PC-3 (cell line): ENCODE measurements around the gene EARS2. TPM values are rescaled to one million over a fixed set of nuclear protein-coding genes. Genes with fewer than 3 reads are reported as not detected.

ENCODE experiments used
- ATAC-seq: fragments of 200-7000 bp; cut with Tn5 transposase; 2 replicates; pipeline ENCODE4 v1.9.1; 2020; ENCODE audit warnings: mild to moderate bottlenecking, moderate library complexity
- BruUV-seq: library from RNA; stranded (reverse); fragments of 400-500 nt; replicated peaks from 2 replicates; lab custom pipeline; 2021; lab: Mats Ljungman, UMichigan
- CTCF ChIA-PET: fragments of 300-600 bp; sonication (Branson Sonifier 250); formaldehyde crosslinking; loops from one replicate; lab custom pipeline; 2022; ENCODE audit warnings: antibody characterized with exemption; lab: Charles Lee
- POLR2A ChIA-PET: fragments of 300-600 bp; sonication (Branson Sonifier 250); formaldehyde crosslinking; loops from one replicate; lab custom pipeline; 2022; ENCODE audit warnings: antibody characterized with exemption; ENCODE audit not compliant: unreplicated experiment; lab: Charles Lee
- DNase-seq: peaks from one replicate; pipeline ENCODE4 v3.0.0-alpha.2; 2015
- H2AFZ ChIP-seq: fragments of 300-600 bp; sonication (generic); 2 replicates; pipeline ENCODE4 v1.6.0; 2016; ENCODE audit warnings: antibody characterized with exemption, low read length
- H3F3A ChIP-seq: fragments of 300-600 bp; sonication (generic); one replicate; pipeline ENCODE4 v1.6.0; 2017; ENCODE audit warnings: antibody characterized with exemption, low read length, control low read depth, mild to moderate bottlenecking; ENCODE audit not compliant: unreplicated experiment
- H3K27ac ChIP-seq: fragments of 300-600 bp; sonication (generic); 2 replicates; pipeline ENCODE4 v1.5.1; 2016; ENCODE audit warnings: mild to moderate bottlenecking, low read length
- H3K27me3 ChIP-seq: fragments of 300-600 bp; sonication (generic); 2 replicates; pipeline ENCODE4 v1.6.1; 2016; ENCODE audit warnings: low read length, mixed read lengths
- H3K36me3 ChIP-seq: fragments of 300-600 bp; sonication (generic); 2 replicates; pipeline ENCODE4 v1.6.1; 2016; ENCODE audit warnings: low read depth, mixed run types, low read length, mixed read lengths
- H3K4me1 ChIP-seq: fragments of 300-600 bp; sonication (generic); 2 replicates; pipeline ENCODE4 v1.5.1; 2016; ENCODE audit warnings: low read length; ENCODE audit not compliant: insufficient read depth
- H3K4me2 ChIP-seq: fragments of 300-600 bp; sonication (generic); 2 replicates; pipeline ENCODE4 v1.6.0; 2016; ENCODE audit warnings: low read length
- H3K4me3 ChIP-seq: fragments of 300-600 bp; sonication (generic); 2 replicates; pipeline ENCODE4 v1.5.1; 2016; ENCODE audit warnings: mild to moderate bottlenecking, low read length, mixed read lengths
- H3K79me2 ChIP-seq: fragments of 300-600 bp; sonication (generic); 2 replicates; pipeline ENCODE4 v1.6.1; 2017; ENCODE audit warnings: low read length, mixed read lengths
- H3K9ac ChIP-seq: fragments of 300-600 bp; sonication (generic); 2 replicates; pipeline ENCODE4 v1.6.0; 2016; ENCODE audit warnings: mild to moderate bottlenecking, low read length
- H3K9me2 ChIP-seq: fragments of 300-600 bp; sonication (generic); replicated peaks from 2 replicates; pipeline ENCODE4 v1.6.1; 2016; ENCODE audit warnings: mixed run types, low read length, mixed read lengths
- H3K9me3 ChIP-seq: fragments of 300-600 bp; sonication (generic); 2 replicates; pipeline ENCODE4 v1.6.1; 2016; ENCODE audit warnings: low read length, mixed read lengths
- H4K20me1 ChIP-seq: fragments of 300-600 bp; sonication (generic); 2 replicates; pipeline ENCODE4 v1.6.1; 2016; ENCODE audit warnings: low read length, mixed read lengths
- EZH2 ChIP-seq: fragments of 300-600 bp; sonication (generic); IDR thresholded peaks from one replicate; pipeline ENCODE4 v1.6.1; 2017; ENCODE audit warnings: antibody characterized with exemption, mild to moderate bottlenecking, low read length; ENCODE audit not compliant: unreplicated experiment
- EZH2phosphoT487 ChIP-seq: fragments of 300-600 bp; sonication (generic); IDR thresholded peaks from 2 replicates; pipeline ENCODE4 v1.6.1; 2018; ENCODE audit warnings: mild to moderate bottlenecking, antibody characterized with exemption, low read length, borderline replicate concordance
- intact Hi-C: fragments of 100-400 bp; cut with micrococcal nuclease; formaldehyde crosslinking; loops from 2 replicates; pipeline ENCODE4 v1.9.0; 2023
- total RNA-seq: library from RNA; depleted of rRNA; stranded (reverse); fragments of >200 nt; gene quantifications from 2 replicates; pipeline ENCODE4 v1.2.3, GENCODE V29; 2014
- TF ChIP-seq, protein P1 (sequence below): fragments of 300-600 bp; sonication (generic); conservative IDR thresholded peaks from 2 replicates; pipeline ENCODE4 v1.5.1; 2017; ENCODE audit warnings: antibody characterized with exemption, low read depth, mild to moderate bottlenecking, low read length

EARS2 gene
- total RNA-seq, 1 experiment from 2014 or later = 23.7 TPM

DNA sequence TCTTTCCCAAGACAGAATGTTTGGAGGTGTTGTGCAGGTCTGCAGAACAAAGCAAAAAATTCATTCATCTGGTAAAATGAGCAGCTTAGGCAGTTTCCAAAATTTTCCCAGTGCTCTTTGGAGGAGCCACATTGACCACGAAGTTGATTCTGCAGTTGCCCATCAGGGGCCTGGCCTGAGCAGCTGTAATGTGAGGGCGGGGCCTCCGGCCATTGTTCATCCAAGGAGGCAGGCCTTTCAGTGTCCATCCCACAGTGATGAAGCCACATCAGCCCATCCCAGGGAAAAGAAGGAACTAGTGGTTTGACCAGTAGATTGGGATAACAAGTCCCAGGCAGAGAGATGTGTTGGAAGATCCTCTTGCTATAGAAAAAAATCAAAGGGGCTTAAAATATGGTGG, 10.5 kb upstream of the EARS2 start:
- no peaks in the 10 kb centered on the region for H3K9me3 ChIP-seq
- intact Hi-C loops = no loop called here
- H3K36me3 ChIP-seq = peaks cover 33% of the 10 kb centered on the region; the same call in 1 of the 2 replicates
- no peaks in the 10 kb centered on the region for H3K9me2 ChIP-seq
- H3K79me2 ChIP-seq = no peaks in the 10 kb centered on the region
- ChIA-PET POLR2A (no interaction called here), CTCF (no interaction called here)
- DNase-seq (no peak), ATAC-seq (no peak)
- H3K27me3 ChIP-seq = no peaks in the 10 kb centered on the region
- H3K9ac ChIP-seq = no peak overlapping the region
- no peak overlapping the region for H3K4me3 ChIP-seq
- no TSS peak for BruUV-seq
- H3K4me1 ChIP-seq = no peaks in the 10 kb centered on the region
- no peak overlapping the region for H2AFZ ChIP-seq
- no peaks in the 10 kb centered on the region for H3F3A ChIP-seq
- TF ChIP-seq EZH2phosphoT487 = no peak
- TF ChIP-seq, protein P1, sequence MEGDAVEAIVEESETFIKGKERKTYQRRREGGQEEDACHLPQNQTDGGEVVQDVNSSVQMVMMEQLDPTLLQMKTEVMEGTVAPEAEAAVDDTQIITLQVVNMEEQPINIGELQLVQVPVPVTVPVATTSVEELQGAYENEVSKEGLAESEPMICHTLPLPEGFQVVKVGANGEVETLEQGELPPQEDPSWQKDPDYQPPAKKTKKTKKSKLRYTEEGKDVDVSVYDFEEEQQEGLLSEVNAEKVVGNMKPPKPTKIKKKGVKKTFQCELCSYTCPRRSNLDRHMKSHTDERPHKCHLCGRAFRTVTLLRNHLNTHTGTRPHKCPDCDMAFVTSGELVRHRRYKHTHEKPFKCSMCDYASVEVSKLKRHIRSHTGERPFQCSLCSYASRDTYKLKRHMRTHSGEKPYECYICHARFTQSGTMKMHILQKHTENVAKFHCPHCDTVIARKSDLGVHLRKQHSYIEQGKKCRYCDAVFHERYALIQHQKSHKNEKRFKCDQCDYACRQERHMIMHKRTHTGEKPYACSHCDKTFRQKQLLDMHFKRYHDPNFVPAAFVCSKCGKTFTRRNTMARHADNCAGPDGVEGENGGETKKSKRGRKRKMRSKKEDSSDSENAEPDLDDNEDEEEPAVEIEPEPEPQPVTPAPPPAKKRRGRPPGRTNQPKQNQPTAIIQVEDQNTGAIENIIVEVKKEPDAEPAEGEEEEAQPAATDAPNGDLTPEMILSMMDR = no peak
- no peak for TF ChIP-seq EZH2
- no peaks in the 10 kb centered on the region for H4K20me1 ChIP-seq
- H3K4me2 ChIP-seq = no peak overlapping the region
- H3K27ac ChIP-seq = no peak overlapping the region

DNA sequence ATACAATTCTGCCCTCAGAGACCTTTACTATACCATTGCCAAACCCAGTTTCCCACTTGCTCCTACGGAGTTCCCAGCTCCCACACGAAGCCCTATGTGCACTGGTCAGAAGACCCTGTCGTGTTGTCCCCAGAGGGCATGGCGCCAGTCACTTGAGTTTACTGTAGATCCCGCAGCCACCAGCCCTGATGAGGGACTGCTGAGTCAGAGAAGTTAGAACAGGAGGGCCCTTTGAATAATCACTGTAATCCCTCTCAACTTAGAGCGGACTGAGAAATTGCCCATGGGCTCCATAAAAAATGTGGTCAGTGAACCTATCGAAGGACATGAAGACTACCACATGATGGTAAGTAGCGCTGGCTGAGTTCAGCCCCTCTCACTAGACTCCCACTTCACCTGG, 9.6 kb upstream of the EARS2 start:
- peaks cover 36% of the 10 kb centered on the region; the same call in 1 of the 2 replicates for H3K36me3 ChIP-seq
- BruUV-seq = no TSS peak
- DNase-seq = no peak

More for the DNA sequence above, 9.6 kb upstream of the EARS2 start:
- Histone ChIP-seq H3K79me2 (no peaks in the 10 kb centered on the region), H3K4me2 (no peak overlapping the region), H4K20me1 (no peaks in the 10 kb centered on the region), H3F3A (no peaks in the 10 kb centered on the region), H3K9ac (no peak overlapping the region), H3K27ac (no peak overlapping the region), H3K9me2 (no peaks in the 10 kb centered on the region), H3K4me3 (no peak overlapping the region), H3K27me3 (no peaks in the 10 kb centered on the region), H2AFZ (no peak overlapping the region), H3K9me3 (no peaks in the 10 kb centered on the region), H3K4me1 (no peaks in the 10 kb centered on the region)
- ATAC-seq = no peak
- ChIA-PET POLR2A (no interaction called here), CTCF (no interaction called here)
- no peak for TF ChIP-seq EZH2phosphoT487
- TF ChIP-seq, protein P1 = no peak
- TF ChIP-seq EZH2 = no peak
- intact Hi-C loops = no loop called here
